ENCODE results near the gene DHX16.

DNA sequence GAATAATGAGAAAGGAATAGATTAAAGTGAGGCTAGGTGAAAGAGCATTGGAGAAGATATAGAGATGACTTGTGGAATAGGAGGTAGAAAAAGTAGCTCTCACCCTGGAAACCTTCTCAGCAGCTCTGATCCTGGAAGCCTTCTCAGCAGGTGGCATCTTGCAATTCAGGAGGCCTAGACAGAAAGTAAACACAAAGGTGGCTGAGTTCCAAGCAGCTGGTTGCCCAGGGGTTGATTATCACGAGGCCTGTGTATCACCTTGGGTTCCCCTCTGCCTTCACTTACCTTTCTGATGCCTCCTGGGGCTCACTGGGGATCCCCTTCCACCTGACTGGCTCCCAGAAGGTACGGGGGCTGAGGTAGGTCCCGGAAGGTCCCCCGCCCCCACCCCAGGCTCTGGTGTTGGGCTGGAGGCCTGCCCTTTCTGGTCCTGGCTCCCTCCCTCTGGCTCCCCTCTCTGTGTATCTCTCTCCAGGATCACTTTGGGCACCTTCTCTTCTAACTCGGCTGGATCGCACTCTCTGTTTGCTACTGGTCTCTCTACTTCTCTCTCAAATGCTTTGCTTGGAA, 34.6 kb upstream of the DHX16 start:
- TF ChIP-seq, protein P1, sequence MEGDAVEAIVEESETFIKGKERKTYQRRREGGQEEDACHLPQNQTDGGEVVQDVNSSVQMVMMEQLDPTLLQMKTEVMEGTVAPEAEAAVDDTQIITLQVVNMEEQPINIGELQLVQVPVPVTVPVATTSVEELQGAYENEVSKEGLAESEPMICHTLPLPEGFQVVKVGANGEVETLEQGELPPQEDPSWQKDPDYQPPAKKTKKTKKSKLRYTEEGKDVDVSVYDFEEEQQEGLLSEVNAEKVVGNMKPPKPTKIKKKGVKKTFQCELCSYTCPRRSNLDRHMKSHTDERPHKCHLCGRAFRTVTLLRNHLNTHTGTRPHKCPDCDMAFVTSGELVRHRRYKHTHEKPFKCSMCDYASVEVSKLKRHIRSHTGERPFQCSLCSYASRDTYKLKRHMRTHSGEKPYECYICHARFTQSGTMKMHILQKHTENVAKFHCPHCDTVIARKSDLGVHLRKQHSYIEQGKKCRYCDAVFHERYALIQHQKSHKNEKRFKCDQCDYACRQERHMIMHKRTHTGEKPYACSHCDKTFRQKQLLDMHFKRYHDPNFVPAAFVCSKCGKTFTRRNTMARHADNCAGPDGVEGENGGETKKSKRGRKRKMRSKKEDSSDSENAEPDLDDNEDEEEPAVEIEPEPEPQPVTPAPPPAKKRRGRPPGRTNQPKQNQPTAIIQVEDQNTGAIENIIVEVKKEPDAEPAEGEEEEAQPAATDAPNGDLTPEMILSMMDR (IDR thresholded peaks at IDR 0.05): no peak
- TF ChIP-seq EZH2phosphoT487 (IDR thresholded peaks at IDR 0.05): no peak
- TF ChIP-seq EZH2 (IDR thresholded peaks at IDR 0.05): no peak

Data from neural progenitor cell (in vitro differentiated cells).